ENCODE data around the gene TLE1. TPM values are rescaled to one million over a fixed set of nuclear protein-coding genes. Genes with fewer than 3 reads are reported as not detected.
A peak's percentile ranks its signal among the peaks of the same experiment; 100 is the strongest.

TLE1 gene
- total RNA-seq, 4 donors from 2014 or later = 52.3 to 125 (median 76.8) TPM

DNA sequence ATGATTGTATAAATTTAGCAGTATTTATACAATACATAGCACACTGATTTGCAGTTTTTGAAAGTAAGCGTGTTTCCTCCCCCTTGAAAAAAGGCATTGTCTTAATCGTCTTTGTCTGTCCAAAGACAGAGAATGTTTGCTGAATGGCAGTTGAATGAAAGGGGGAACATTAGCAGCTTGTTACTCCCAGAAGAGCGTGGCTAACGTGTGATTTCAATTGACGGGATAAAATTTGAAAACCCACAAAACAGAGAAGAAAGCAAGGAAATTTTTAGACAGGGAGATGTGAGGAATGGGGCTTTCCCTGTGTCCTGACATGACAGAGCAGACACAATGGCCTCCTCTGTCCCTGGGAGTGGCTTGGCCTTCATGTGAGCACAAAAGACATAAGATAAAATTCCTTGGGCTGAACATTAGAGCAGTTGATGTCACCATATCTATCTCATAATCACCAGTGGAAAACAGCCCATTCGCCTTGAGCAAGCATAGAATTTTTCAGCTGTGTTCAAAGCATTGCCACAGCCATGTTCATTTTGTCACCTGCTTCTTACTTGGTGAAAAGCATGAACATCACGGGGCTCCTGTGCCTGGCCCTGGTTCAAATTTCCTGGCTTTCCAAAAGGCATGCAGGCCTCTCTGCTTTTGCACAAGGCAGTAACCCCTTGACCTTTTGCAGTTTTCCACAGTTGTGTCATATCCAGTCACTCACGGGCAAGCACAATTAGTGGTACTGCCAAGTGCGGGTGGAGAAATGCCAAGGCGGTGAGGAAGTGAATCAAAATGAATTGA, 126.9 kb downstream of the TLE1 start:
- H3K9me3 ChIP-seq = no peaks in the 10 kb centered on the region
- peaks cover 14 to 27% (median 19%) of the 10 kb centered on the region in 4 donors for H3K4me1 ChIP-seq
- H3K36me3 ChIP-seq = no peaks in the 10 kb centered on the region
- no peak for DNase-seq (ENCODE audit: extremely low spot score)
- H3K27me3 ChIP-seq = no peaks in the 10 kb centered on the region
- TF ChIP-seq, protein P1, sequence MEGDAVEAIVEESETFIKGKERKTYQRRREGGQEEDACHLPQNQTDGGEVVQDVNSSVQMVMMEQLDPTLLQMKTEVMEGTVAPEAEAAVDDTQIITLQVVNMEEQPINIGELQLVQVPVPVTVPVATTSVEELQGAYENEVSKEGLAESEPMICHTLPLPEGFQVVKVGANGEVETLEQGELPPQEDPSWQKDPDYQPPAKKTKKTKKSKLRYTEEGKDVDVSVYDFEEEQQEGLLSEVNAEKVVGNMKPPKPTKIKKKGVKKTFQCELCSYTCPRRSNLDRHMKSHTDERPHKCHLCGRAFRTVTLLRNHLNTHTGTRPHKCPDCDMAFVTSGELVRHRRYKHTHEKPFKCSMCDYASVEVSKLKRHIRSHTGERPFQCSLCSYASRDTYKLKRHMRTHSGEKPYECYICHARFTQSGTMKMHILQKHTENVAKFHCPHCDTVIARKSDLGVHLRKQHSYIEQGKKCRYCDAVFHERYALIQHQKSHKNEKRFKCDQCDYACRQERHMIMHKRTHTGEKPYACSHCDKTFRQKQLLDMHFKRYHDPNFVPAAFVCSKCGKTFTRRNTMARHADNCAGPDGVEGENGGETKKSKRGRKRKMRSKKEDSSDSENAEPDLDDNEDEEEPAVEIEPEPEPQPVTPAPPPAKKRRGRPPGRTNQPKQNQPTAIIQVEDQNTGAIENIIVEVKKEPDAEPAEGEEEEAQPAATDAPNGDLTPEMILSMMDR (IDR thresholded peaks at IDR 0.05) = no peak
- peak; percentile 31 to 53 for TF ChIP-seq POLR2AphosphoS5 (IDR thresholded peaks at IDR 0.05)
- no peak overlapping the region for H3K4me3 ChIP-seq
- intact Hi-C loops (cut with DNase I) = no loop called here
- no peak overlapping the region for H3K27ac ChIP-seq (replicated peaks in 1 of 4)
- WGBS = 90% methylated on average over 10 of the region's 10 CpGs

DNA sequence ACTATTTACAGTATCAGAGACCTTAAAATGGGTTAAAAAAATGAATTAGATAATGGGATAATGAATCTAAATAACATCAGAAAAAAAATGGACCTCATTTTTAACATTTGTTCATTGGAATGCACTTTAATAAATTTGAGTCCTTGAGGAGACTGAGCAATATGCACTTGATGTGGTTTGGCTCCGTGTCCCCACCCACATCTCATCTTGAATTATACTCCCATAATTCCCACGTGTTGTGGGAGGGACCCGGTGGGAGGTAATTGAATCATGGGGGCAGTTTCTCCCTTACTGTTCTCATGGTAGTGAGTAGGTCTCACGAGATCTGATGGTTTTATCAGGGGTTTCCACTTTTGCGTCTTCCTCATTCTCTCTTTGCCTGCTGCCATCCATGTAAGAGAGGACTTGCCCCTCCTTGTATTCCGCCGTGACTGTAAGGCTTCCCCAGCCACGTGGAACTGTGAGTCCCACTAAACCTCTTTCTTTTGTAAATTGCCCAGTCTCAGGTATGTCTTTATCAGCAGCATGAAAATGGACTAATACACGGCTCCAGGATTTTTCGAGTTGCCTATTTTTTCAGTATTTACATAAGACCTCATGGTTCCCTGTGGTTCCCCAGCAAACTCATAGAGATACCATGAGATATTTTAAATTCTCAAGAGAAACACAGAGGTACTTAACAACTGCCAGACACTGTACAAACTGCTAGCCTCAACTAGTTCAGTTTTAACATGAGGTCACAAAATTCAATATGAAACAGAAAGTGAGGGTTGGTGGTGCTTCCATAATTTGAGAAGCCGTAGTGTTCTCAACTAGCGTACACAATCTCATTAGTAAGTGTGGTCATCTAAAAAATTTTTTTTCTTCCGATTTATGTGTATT, 128.3 kb downstream of the TLE1 start:
- Histone ChIP-seq H3K9me3 (no peaks in the 10 kb centered on the region), H3K36me3 (no peaks in the 10 kb centered on the region), H3K27me3 (no peaks in the 10 kb centered on the region), H3K4me1 (peaks cover 14 to 31% (median 21%) of the 10 kb centered on the region in 4 donors), H3K4me3 (no peak overlapping the region), H3K27ac (replicated peaks in 1 of 4) (no peak overlapping the region)
- 87% methylated on average over 13 of the region's 13 CpGs for WGBS
- no peak for DNase-seq (ENCODE audit: extremely low spot score)
- intact Hi-C loops (cut with DNase I) = no loop called here
- TF ChIP-seq POLR2AphosphoS5 (IDR thresholded peaks at IDR 0.05) (no peak), POLR2A (IDR thresholded peaks at IDR 0.05; ENCODE audit: low read depth) (no peak)

- Histone ChIP-seq H3K27me3 (no peaks in the 10 kb centered on the region), H3K36me3 (no peaks in the 10 kb centered on the region), H3K4me3 (no peak overlapping the region), H3K9me3 (no peaks in the 10 kb centered on the region), H3K4me1 (peaks cover 14 to 35% (median 21%) of the 10 kb centered on the region in 4 donors), H3K27ac (replicated peaks in 1 of 4) (peak overlapping the region in 1 of 4 donors; percentile 76)
- no peak for TF ChIP-seq EP300 (IDR thresholded peaks at IDR 0.05)
- no peak for TF ChIP-seq POLR2A (IDR thresholded peaks at IDR 0.05; ENCODE audit: low read depth)
- TF ChIP-seq, protein P1 (IDR thresholded peaks at IDR 0.05) = no peak
- TF ChIP-seq POLR2AphosphoS5 (IDR thresholded peaks at IDR 0.05) = no peak
- no peak for DNase-seq (ENCODE audit: extremely low spot score)
- 63% methylated on average over 4 of the region's 4 CpGs for WGBS
- intact Hi-C loops (cut with DNase I) = loop anchor here (10.0 kb wide), 1 partner anchor 955 kb away; no protein-coding TSS in a partner anchor
Measured at GRCh38 chr9:81559709-81560108, 129.6 kb downstream of the TLE1 start.

DNA sequence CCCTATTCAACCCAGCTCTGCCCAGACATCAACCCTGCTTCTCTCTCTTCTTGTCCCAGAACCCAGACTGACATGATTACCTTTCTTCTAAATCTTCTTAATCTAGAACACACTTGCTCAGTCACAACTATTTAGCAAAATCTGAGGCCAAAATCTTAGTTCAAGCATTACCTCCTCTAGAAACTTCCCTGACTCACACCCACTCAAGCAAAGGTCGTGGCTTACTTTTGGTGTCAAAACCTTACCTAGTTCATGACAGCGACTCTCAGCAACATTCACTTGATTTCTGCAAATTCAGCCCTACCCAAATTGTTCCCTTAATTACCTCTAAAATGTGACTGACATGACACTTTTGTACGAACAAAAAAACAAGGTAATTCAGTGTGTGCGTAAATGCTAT, 130.2 kb downstream of the TLE1 start:
- peaks cover 14 to 35% (median 21%) of the 10 kb centered on the region in 4 donors for H3K4me1 ChIP-seq
- intact Hi-C loops (cut with DNase I) = loop anchor here (10.0 kb wide), 1 partner anchor 954 kb away; no protein-coding TSS in a partner anchor
- DNase-seq (ENCODE audit: extremely low spot score) = no peak
- TF ChIP-seq, protein P1 (IDR thresholded peaks at IDR 0.05) = no peak
- TF ChIP-seq EP300 (IDR thresholded peaks at IDR 0.05) = no peak
- TF ChIP-seq POLR2AphosphoS5 (IDR thresholded peaks at IDR 0.05) = no peak
- no peak for TF ChIP-seq POLR2A (IDR thresholded peaks at IDR 0.05; ENCODE audit: low read depth)
- H3K4me3 ChIP-seq = no peak overlapping the region
- WGBS = 89% methylated on average over 4 of the region's 4 CpGs
- H3K9me3 ChIP-seq = no peaks in the 10 kb centered on the region
- H3K27me3 ChIP-seq = no peaks in the 10 kb centered on the region
- no peaks in the 10 kb centered on the region for H3K36me3 ChIP-seq
- H3K27ac ChIP-seq (replicated peaks in 1 of 4) = peak overlapping the region; percentile 48 to 76 (median 66)
